Measurements from ENCODE around the gene DUSP6. TPM values are rescaled to one million over a fixed set of nuclear protein-coding genes. Genes with fewer than 3 reads are reported as not detected.

Gene DUSP6
- total and polyA plus RNA-seq, 2 donors (not counting 1 experiment from before 2014, with no cell fraction given) = 3.2 to 42.2 TPM

DNA sequence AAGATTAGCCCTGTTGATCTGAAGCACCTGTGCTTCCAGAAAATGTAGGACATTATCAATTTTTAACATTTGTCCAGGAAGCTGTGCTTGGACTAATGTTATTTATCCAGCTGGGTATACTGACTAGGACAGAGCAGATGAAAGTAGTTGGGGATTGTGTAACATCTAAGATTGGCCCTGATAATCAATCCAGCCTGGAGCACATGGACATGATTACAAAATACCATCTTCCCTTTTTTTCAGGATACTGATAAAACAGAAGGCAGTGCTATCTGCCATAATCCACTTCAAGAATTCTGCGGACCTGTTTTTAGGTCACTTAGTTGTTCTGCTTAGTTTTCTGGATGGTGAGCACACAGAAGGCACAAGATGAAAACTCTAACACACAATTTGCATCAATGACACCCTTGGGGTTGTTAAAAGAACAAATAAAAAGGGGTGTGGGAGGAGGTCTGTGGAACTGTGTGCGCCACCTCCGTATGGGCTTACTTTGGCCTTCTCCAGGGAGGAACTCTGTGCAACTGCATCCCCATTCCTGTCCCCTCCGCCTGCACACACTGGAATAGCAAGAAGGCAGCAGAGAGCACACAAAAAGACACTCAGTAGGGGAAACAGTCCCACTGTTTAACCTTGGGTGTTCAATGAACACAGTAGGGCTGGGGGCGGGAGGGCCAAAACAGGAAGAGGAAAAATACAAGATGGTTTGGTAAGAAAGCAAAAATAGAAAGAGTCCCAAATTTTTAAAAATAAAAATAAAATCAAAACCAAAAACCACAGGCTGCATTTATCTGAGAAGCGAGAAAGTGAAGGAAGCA lies 31.1 kb upstream of the DUSP6 start:
- TF ChIP-seq, protein P1, sequence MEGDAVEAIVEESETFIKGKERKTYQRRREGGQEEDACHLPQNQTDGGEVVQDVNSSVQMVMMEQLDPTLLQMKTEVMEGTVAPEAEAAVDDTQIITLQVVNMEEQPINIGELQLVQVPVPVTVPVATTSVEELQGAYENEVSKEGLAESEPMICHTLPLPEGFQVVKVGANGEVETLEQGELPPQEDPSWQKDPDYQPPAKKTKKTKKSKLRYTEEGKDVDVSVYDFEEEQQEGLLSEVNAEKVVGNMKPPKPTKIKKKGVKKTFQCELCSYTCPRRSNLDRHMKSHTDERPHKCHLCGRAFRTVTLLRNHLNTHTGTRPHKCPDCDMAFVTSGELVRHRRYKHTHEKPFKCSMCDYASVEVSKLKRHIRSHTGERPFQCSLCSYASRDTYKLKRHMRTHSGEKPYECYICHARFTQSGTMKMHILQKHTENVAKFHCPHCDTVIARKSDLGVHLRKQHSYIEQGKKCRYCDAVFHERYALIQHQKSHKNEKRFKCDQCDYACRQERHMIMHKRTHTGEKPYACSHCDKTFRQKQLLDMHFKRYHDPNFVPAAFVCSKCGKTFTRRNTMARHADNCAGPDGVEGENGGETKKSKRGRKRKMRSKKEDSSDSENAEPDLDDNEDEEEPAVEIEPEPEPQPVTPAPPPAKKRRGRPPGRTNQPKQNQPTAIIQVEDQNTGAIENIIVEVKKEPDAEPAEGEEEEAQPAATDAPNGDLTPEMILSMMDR (IDR thresholded peaks at IDR 0.05) = no peak
- TF ChIP-seq EZH2 (IDR thresholded peaks at IDR 0.05; ENCODE audit: borderline replicate concordance, insufficient read depth, low read depth, low read length, poor library complexity, severe bottlenecking) = no peak

DNA sequence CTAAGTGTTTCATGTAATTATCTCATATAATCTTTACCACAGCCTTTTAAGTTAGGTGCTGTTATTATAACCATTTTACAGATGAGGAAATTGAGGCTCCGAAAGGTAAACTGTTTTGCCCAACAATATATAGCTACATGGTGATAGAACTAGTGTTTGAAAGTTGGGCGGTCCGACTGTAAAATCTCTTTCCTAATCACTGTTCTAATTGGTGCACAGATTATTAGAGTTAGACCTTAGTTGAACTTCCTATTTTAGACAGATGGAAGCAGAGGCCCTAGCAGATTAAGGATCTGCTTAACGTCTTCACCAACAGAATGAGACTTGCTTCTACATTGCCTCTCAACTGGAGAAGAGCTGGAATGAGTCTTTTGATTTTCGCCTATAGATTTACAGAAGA lies 30.0 kb upstream of the DUSP6 start:
- H3K9me3 Mint-ChIP-seq (ENCODE audit: insufficient read depth) = no peaks in the 10 kb centered on the region
- H3K79me2 ChIP-seq (ENCODE audit: control insufficient read depth, insufficient read depth, low read length) = no peaks in the 10 kb centered on the region
- H3K27ac Mint-ChIP-seq = no peak overlapping the region
- no peak overlapping the region for H3K27ac ChIP-seq (ENCODE audit: low read length in 2 of 2)
- no peak overlapping the region for H3K9ac ChIP-seq (ENCODE audit: low read length)
- no peaks in the 10 kb centered on the region for H3K4me1 Mint-ChIP-seq
- H3K9me3 ChIP-seq (ENCODE audit: control extremely low read depth in 1 of 3, control insufficient read depth in 2 of 3, insufficient read depth in 1 of 3, low read length in 2 of 3) = no peaks in the 10 kb centered on the region
- no peaks in the 10 kb centered on the region for H3K27me3 ChIP-seq (replicated peaks in 1 of 4; ENCODE audit: control extremely low read depth in 1 of 4, control insufficient read depth in 3 of 4, insufficient read depth in 4 of 4, low read length in 3 of 4)
- H2AFZ ChIP-seq (ENCODE audit: insufficient read depth, low read depth, low read length, poor library complexity, severe bottlenecking) = no peak overlapping the region
- H3K36me3 ChIP-seq (replicated peaks in 1 of 2; ENCODE audit: control extremely low read depth in 1 of 2, control insufficient read depth in 1 of 2, extremely low read depth in 1 of 2, insufficient read depth in 2 of 2, low read length in 1 of 2) = no peaks in the 10 kb centered on the region
- H3K4me2 ChIP-seq (replicated peaks; ENCODE audit: low read depth, low read length, poor library complexity, severe bottlenecking) = no peak overlapping the region
- ATAC-seq (ENCODE audit: low read depth) = no peak
- no CpG with 5 or more reads among the region's 5 CpGs for WGBS (ENCODE audit: insufficient coverage)
- no peaks in the 10 kb centered on the region for H3K27me3 Mint-ChIP-seq
- no peak overlapping the region for H3K4me3 Mint-ChIP-seq
- H3K4me1 ChIP-seq (ENCODE audit: control insufficient read depth in 2 of 2, insufficient read depth in 2 of 2, low read length in 2 of 2) = no peaks in the 10 kb centered on the region
- DNase-seq = no peak
- H3K4me3 ChIP-seq (ENCODE audit: control extremely low read depth in 1 of 5, extremely low read depth in 1 of 5, insufficient read depth in 1 of 5, low read depth in 2 of 5, low read length in 4 of 5) = no peak overlapping the region
- H4K20me1 ChIP-seq (ENCODE audit: control insufficient read depth, insufficient read depth, low read length, poor library complexity, severe bottlenecking) = no peaks in the 10 kb centered on the region
- TF ChIP-seq EZH2 (IDR thresholded peaks at IDR 0.05; ENCODE audit: borderline replicate concordance, insufficient read depth, low read depth, low read length, poor library complexity, severe bottlenecking) = no peak
- TF ChIP-seq, protein P1 (IDR thresholded peaks at IDR 0.05) = no peak
- ChIA-PET CTCF (no interaction called here), POLR2A (no interaction called here)
- intact Hi-C loops (cut with micrococcal nuclease) = no loop called here

More for the DNA sequence above, 31.1 kb upstream of the DUSP6 start:
- Histone ChIP-seq H3K9ac (ENCODE audit: low read length) (no peak overlapping the region), H3K4me2 (replicated peaks; ENCODE audit: low read depth, low read length, poor library complexity, severe bottlenecking) (no peak overlapping the region), H3K27ac (ENCODE audit: low read length in 2 of 2) (no peak overlapping the region), H4K20me1 (ENCODE audit: control insufficient read depth, insufficient read depth, low read length, poor library complexity, severe bottlenecking) (no peaks in the 10 kb centered on the region), H3K36me3 (replicated peaks in 1 of 2; ENCODE audit: control extremely low read depth in 1 of 2, control insufficient read depth in 1 of 2, extremely low read depth in 1 of 2, insufficient read depth in 2 of 2, low read length in 1 of 2) (no peaks in the 10 kb centered on the region), H3K4me1 (ENCODE audit: control insufficient read depth in 2 of 2, insufficient read depth in 2 of 2, low read length in 2 of 2) (no peaks in the 10 kb centered on the region), H3K79me2 (ENCODE audit: control insufficient read depth, insufficient read depth, low read length) (no peaks in the 10 kb centered on the region), H3K9me3 (ENCODE audit: control extremely low read depth in 1 of 3, control insufficient read depth in 2 of 3, insufficient read depth in 1 of 3, low read length in 2 of 3) (no peaks in the 10 kb centered on the region), H2AFZ (ENCODE audit: insufficient read depth, low read depth, low read length, poor library complexity, severe bottlenecking) (no peak overlapping the region), H3K27me3 (replicated peaks in 1 of 4; ENCODE audit: control extremely low read depth in 1 of 4, control insufficient read depth in 3 of 4, insufficient read depth in 4 of 4, low read length in 3 of 4) (no peaks in the 10 kb centered on the region), H3K4me3 (ENCODE audit: control extremely low read depth in 1 of 5, extremely low read depth in 1 of 5, insufficient read depth in 1 of 5, low read depth in 2 of 5, low read length in 4 of 5) (no peak overlapping the region)
- POLR2A ChIA-PET = no interaction called here
- CTCF ChIA-PET = no interaction called here
- H3K9me3 Mint-ChIP-seq (ENCODE audit: insufficient read depth) = no peaks in the 10 kb centered on the region
- H3K27ac Mint-ChIP-seq = no peak overlapping the region
- no peak for DNase-seq
- intact Hi-C loops (cut with micrococcal nuclease) = no loop called here
- no peaks in the 10 kb centered on the region for H3K27me3 Mint-ChIP-seq
- H3K4me1 Mint-ChIP-seq = no peaks in the 10 kb centered on the region
- H3K4me3 Mint-ChIP-seq = no peak overlapping the region
- WGBS (ENCODE audit: insufficient coverage) = 33% methylated on average over 1 of the region's 6 CpGs
- no peak for ATAC-seq (ENCODE audit: low read depth)
